Neural cell (in vitro differentiated cells): ENCODE data around the gene IRF9. TPM values are rescaled to one million over a fixed set of nuclear protein-coding genes. Genes with fewer than 3 reads are reported as not detected.

Experiments
- H2AFZ ChIP-seq: fragments of 200-600, 300-800 bp; sonication (generic), shearing (Covaris generic); 2 replicates; pipeline ENCODE4 v1.6.0; 2014; ENCODE audit warnings: low read depth, mild to moderate bottlenecking, antibody characterized with exemption, low read length, moderate library complexity
- H3F3A ChIP-seq: fragments of 200-600 bp; shearing (Covaris generic); 2 replicates; pipeline ENCODE4 v1.6.1; 2016; ENCODE audit warnings: mild to moderate bottlenecking, moderate library complexity, mixed read lengths, antibody characterized with exemption, low read length; ENCODE audit not compliant: insufficient read depth, poor library complexity, severe bottlenecking
- H3K27ac ChIP-seq: fragments of 200-600, 300-800 bp; sonication (generic), shearing (Covaris generic); 2 replicates; pipeline ENCODE4 v1.5.1; 2014; ENCODE audit warnings: mild to moderate bottlenecking, low read length, moderate library complexity
- H3K27me3 ChIP-seq: fragments of 300-800, 200-600 bp; sonication (generic), shearing (Covaris generic); 2 replicates; pipeline ENCODE4 v1.6.0; 2014; ENCODE audit warnings: mild to moderate bottlenecking, low read depth, low read length, moderate library complexity; ENCODE audit not compliant: insufficient read depth
- H3K36me3 ChIP-seq: fragments of 300-800, 200-600 bp; sonication (generic), shearing (Covaris generic); 2 replicates; pipeline ENCODE4 v1.5.1; 2014; ENCODE audit warnings: mild to moderate bottlenecking, antibody characterized with exemption, low read length, moderate library complexity; ENCODE audit not compliant: insufficient read depth
- H3K4me2 ChIP-seq: fragments of 300-800, 200-600 bp; sonication (generic), shearing (Covaris generic); 2 replicates; pipeline ENCODE4 v1.6.0; 2014; ENCODE audit warnings: mild to moderate bottlenecking, low read length
- H3K4me3 ChIP-seq: fragments of 300-800, 200-600 bp; sonication (generic), shearing (Covaris generic); 2 replicates; pipeline ENCODE4 v1.5.1; 2014; ENCODE audit warnings: mild to moderate bottlenecking, low read length, moderate library complexity
- H3K79me2 ChIP-seq: fragments of 200-600 bp; shearing (Covaris generic); replicated peaks from 2 replicates; pipeline ENCODE4 v1.6.0; 2014; ENCODE audit warnings: mild to moderate bottlenecking, low read length, moderate library complexity; ENCODE audit not compliant: insufficient read depth
- H3K9ac ChIP-seq: fragments of 300-800, 200-600 bp; sonication (generic), shearing (Covaris generic); 2 replicates; pipeline ENCODE4 v1.6.1; 2016; ENCODE audit warnings: mild to moderate bottlenecking, low read length, mixed read lengths
- H3K9me2 ChIP-seq: fragments of 200-600 bp; shearing (Covaris generic); 2 replicates; pipeline ENCODE4 v1.6.1; 2016; ENCODE audit warnings: mild to moderate bottlenecking, low read length, mixed read lengths; ENCODE audit not compliant: insufficient read depth
- H3K9me3 ChIP-seq: fragments of 200-600, 300-800 bp; sonication (generic), shearing (Covaris generic); 2 replicates; pipeline ENCODE4 v1.6.1; 2016; ENCODE audit warnings: mild to moderate bottlenecking, mixed run types, low read length, moderate library complexity, mixed read lengths
- H4K20me1 ChIP-seq: fragments of 200-600 bp; shearing (Covaris generic); 2 replicates; pipeline ENCODE4 v1.6.1; 2016; ENCODE audit warnings: mild to moderate bottlenecking, mixed run types; ENCODE audit not compliant: insufficient read depth
- EP300 ChIP-seq: fragments of 450-650 bp; conservative IDR thresholded peaks from 2 replicates; pipeline ENCODE4 v1.6.1; 2014; ENCODE audit warnings: antibody characterized with exemption, mild to moderate bottlenecking, moderate library complexity; ENCODE audit not compliant: poor library complexity, severe bottlenecking
- EZH2 ChIP-seq: fragments of 200-600, 300-800 bp; shearing (Covaris generic), sonication (generic); IDR thresholded peaks from 2 replicates; pipeline ENCODE4 v1.6.1; 2014; ENCODE audit warnings: antibody characterized with exemption, low read length, borderline replicate concordance, mild to moderate bottlenecking; ENCODE audit not compliant: insufficient read depth, poor library complexity, severe bottlenecking
- MXI1 ChIP-seq: fragments of 450-650 bp; conservative IDR thresholded peaks from 2 replicates; pipeline ENCODE4 v1.6.1; 2014; ENCODE audit warnings: antibody characterized with exemption, mild to moderate bottlenecking; ENCODE audit not compliant: poor library complexity, severe bottlenecking
- POLR2AphosphoS5 ChIP-seq: IDR thresholded peaks from 2 replicates; pipeline ENCODE4 v1.6.1; 2012
- RAD21 ChIP-seq: fragments of 450-650 bp; conservative IDR thresholded peaks from 2 replicates; pipeline ENCODE4 v1.6.1; 2014; ENCODE audit warnings: antibody characterized with exemption, mild to moderate bottlenecking, moderate library complexity
- SMC3 ChIP-seq: fragments of 450-650 bp; conservative IDR thresholded peaks from 2 replicates; pipeline ENCODE4 v1.6.1; 2014; ENCODE audit warnings: antibody characterized with exemption, mild to moderate bottlenecking, moderate library complexity; ENCODE audit not compliant: poor library complexity
- TAF1 ChIP-seq: IDR thresholded peaks from 2 replicates; pipeline ENCODE4 v1.6.1; 2012; ENCODE audit warnings: low read depth
- polyA plus RNA-seq: library from polyadenylated mRNA; depleted of rRNA; stranded (reverse); fragments of >200 nt; gene quantifications from 2 replicates; pipeline ENCODE4 v1.2.3, GENCODE V29; 2014
- TF ChIP-seq, protein P1 (sequence below): fragments of 450-650 bp; IDR thresholded peaks from 2 replicates; pipeline ENCODE4 v1.5.1; 2014; ENCODE audit warnings: antibody characterized with exemption, mild to moderate bottlenecking, moderate library complexity; ENCODE audit not compliant: poor library complexity, severe bottlenecking
- TF ChIP-seq, protein P2 (sequence below): IDR thresholded peaks from 2 replicates; pipeline ENCODE4 v1.6.1; 2012; ENCODE audit warnings: borderline replicate concordance

IRF9 gene
- polyA plus RNA-seq, 1 donor from 2014 or later = 19.6 TPM

DNA sequence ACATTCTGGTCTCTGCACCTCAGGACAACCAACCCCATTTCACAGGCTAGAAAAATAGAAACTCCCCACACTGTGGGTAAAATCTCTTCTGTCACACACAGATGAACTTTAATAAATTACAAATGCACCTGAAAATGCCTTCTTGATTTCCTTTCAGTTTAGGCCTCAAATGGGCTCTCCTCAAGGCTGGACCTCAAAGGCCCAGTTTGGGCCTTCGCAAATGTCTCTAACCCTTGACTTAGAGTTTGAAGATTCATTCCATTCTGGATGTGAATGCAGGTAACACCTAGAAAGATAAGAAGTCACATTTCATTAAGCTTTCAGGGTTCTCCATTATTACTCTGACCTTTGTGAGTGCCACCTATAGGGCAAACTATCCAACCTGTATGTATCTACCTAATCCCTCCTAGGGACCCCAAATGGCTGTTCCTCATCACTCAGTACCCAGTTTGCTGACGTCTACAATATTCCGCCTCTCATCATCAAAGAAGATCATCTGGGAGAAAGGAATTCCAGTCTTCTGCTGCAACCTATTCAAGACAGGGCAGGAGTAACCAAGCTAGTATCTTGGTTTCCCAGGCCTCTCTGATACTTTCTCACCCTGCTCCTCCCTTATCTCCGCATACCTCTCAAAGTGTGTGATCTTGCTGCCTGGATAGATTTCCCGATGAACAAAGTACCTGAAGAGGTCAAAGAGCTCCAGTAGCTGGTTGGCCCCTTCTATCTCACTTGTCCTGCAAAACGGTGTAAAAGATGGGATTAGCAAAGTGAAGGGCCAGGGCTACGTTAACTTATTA, 53.0 kb downstream of the IRF9 start:
- Histone ChIP-seq H3K9me2 (no peaks in the 10 kb centered on the region), H3K9me3 (no peaks in the 10 kb centered on the region), H2AFZ (no peak overlapping the region), H3K36me3 (no peaks in the 10 kb centered on the region), H3F3A (no peaks in the 10 kb centered on the region), H3K27me3 (no peaks in the 10 kb centered on the region), H3K79me2 (peaks cover 2% of the 10 kb centered on the region), H3K4me3 (peak overlapping the region; percentile 86), H3K4me2 (peak overlapping the region; percentile 41), H4K20me1 (no peaks in the 10 kb centered on the region), H3K27ac (peak overlapping the region; percentile 92), H3K9ac (peak overlapping the region; percentile 88)
- TF ChIP-seq POLR2AphosphoS5 (no peak), EZH2 (no peak), TAF1 (no peak), MXI1 (no peak), EP300 (no peak), SMC3 (no peak), RAD21 (no peak)
- TF ChIP-seq, protein P1, sequence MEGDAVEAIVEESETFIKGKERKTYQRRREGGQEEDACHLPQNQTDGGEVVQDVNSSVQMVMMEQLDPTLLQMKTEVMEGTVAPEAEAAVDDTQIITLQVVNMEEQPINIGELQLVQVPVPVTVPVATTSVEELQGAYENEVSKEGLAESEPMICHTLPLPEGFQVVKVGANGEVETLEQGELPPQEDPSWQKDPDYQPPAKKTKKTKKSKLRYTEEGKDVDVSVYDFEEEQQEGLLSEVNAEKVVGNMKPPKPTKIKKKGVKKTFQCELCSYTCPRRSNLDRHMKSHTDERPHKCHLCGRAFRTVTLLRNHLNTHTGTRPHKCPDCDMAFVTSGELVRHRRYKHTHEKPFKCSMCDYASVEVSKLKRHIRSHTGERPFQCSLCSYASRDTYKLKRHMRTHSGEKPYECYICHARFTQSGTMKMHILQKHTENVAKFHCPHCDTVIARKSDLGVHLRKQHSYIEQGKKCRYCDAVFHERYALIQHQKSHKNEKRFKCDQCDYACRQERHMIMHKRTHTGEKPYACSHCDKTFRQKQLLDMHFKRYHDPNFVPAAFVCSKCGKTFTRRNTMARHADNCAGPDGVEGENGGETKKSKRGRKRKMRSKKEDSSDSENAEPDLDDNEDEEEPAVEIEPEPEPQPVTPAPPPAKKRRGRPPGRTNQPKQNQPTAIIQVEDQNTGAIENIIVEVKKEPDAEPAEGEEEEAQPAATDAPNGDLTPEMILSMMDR = no peak
- TF ChIP-seq, protein P2, sequence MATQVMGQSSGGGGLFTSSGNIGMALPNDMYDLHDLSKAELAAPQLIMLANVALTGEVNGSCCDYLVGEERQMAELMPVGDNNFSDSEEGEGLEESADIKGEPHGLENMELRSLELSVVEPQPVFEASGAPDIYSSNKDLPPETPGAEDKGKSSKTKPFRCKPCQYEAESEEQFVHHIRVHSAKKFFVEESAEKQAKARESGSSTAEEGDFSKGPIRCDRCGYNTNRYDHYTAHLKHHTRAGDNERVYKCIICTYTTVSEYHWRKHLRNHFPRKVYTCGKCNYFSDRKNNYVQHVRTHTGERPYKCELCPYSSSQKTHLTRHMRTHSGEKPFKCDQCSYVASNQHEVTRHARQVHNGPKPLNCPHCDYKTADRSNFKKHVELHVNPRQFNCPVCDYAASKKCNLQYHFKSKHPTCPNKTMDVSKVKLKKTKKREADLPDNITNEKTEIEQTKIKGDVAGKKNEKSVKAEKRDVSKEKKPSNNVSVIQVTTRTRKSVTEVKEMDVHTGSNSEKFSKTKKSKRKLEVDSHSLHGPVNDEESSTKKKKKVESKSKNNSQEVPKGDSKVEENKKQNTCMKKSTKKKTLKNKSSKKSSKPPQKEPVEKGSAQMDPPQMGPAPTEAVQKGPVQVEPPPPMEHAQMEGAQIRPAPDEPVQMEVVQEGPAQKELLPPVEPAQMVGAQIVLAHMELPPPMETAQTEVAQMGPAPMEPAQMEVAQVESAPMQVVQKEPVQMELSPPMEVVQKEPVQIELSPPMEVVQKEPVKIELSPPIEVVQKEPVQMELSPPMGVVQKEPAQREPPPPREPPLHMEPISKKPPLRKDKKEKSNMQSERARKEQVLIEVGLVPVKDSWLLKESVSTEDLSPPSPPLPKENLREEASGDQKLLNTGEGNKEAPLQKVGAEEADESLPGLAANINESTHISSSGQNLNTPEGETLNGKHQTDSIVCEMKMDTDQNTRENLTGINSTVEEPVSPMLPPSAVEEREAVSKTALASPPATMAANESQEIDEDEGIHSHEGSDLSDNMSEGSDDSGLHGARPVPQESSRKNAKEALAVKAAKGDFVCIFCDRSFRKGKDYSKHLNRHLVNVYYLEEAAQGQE = no peak

DNA sequence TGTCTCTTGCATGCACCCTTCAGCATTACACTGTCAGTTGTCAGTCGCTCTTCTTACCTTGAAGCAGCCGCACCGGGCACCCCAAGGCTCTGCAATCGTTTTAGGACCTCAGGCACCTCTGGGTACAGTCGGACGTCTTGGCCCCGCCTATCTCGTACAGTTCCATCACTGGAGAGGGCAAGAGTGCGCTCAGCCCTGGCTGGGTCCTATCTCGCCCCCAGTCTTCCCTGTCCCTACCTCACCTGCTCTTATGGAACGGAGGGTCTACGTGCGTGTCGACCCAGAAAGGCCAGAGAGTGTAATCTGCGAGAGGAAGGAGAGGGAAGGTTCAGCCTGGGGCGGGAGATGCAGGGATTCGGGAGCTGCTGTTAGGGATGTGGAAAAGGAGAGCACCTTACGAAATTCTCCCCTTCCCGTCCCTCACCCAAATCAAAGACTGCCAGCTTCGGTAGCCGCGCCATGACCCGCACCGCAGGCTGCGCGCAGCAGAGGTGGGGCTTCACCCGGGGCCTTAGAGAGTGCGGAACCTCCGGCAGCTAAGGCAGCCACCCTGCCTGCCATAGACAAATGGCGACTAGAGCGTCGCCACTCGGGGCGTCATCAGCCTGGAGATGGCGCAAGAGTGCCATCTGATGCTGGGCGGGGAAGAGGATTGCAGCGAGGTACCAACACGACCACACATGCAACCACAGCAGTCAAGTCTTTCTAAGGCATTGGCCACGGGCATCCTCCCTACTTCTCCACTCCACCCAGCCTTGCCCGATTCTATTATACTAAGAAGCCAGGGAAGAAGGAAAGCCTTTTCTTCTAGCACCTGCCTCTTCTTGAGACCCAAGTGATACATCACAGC, 54.7 kb downstream of the IRF9 start, which contains the start of gene MDP1:
Gene MDP1 (minus strand): TSS at position 572 of the 850 bp plus-strand sequence. CDS start 111 bp downstream, at position 461.
- Histone ChIP-seq H3K27me3 (no peaks in the 10 kb centered on the region), H3K36me3 (no peaks in the 10 kb centered on the region), H3K27ac (peak within 1 kb of the TSS; percentile 96), H3K4me2 (peak within 1 kb of the TSS; percentile 79), H3K9me3 (no peaks in the 10 kb centered on the region), H3K9ac (peak within 1 kb of the TSS; percentile 96), H4K20me1 (no peaks in the 10 kb centered on the region), H3K4me3 (peak within 1 kb of the TSS; percentile 86), H3K9me2 (no peaks in the 10 kb centered on the region), H3K79me2 (peaks cover 2% of the 10 kb centered on the region), H3F3A (no peaks in the 10 kb centered on the region), H2AFZ (peak within 1 kb of the TSS; percentile 96)
- no peak for TF ChIP-seq EZH2
- TF ChIP-seq EP300 = no peak
- peak; percentile 69 for TF ChIP-seq SMC3
- TF ChIP-seq MXI1 = peak; percentile 73
- TF ChIP-seq, protein P1 = peak; percentile 90
- TF ChIP-seq, protein P2 = peak; percentile 89
- TF ChIP-seq TAF1 = peak; percentile 98
- peak; percentile 71 for TF ChIP-seq RAD21
- TF ChIP-seq POLR2AphosphoS5 = peak; percentile 90
